HG03097 (cell line): Measurements from ENCODE around the gene C1orf146.
"Not testable (repeated sequence)": the region's sequence is repeated elsewhere in the genome, so short reads cannot be mapped to it uniquely, and the experiment has no call there.

ENCODE experiments used
- ATAC-seq: cut with Tn5 transposase; IDR thresholded peaks from one replicate; pipeline ENCODE4 v1.9.1; 2021; ENCODE audit not compliant: unreplicated experiment, low FRiP score

C1orf146 gene

GRCh38 chr1:92273039-92273438 is 55.3 kb downstream of the C1orf146 start:
- no peak for ATAC-seq

- no peak for ATAC-seq
Observed at GRCh38 chr1:92274939-92275338, 57.2 kb downstream of the C1orf146 start.

GRCh38 chr1:92276082-92276481 is 58.4 kb downstream of the C1orf146 start:
- ATAC-seq: no peak

GRCh38 chr1:92277105-92277723 is 59.5 kb downstream of the C1orf146 start:
- no peak for ATAC-seq

- ATAC-seq: not testable (repeated sequence)
Observed at GRCh38 chr1:92279781-92280180, 62.1 kb downstream of the C1orf146 start.

- not testable (repeated sequence) for ATAC-seq
Observed at GRCh38 chr1:92281411-92281810, 63.7 kb downstream of the C1orf146 start.

GRCh38 chr1:92291372-92291999 is 73.8 kb downstream of the C1orf146 start:
- no peak for ATAC-seq
